Mesodermal cell (in vitro differentiated cells): ENCODE results near the gene MYL5.

Experiments
- H3K27ac ChIP-seq: 2 replicates; pipeline ENCODE4 v1.7.0; 2013; ENCODE audit warnings: mild to moderate bottlenecking, low read depth, low read length, moderate library complexity; ENCODE audit not compliant: severe bottlenecking
- H3K36me3 ChIP-seq: 2 replicates; pipeline ENCODE4 v1.7.1; 2013; ENCODE audit warnings: mild to moderate bottlenecking, low read length, moderate library complexity; ENCODE audit not compliant: control insufficient read depth, insufficient read depth
- H3K4me1 ChIP-seq: one replicate; pipeline ENCODE4 v1.7.1; 2013; ENCODE audit warnings: mild to moderate bottlenecking, low read length; ENCODE audit not compliant: insufficient read depth, control insufficient read depth, poor library complexity, severe bottlenecking
- H3K4me3 ChIP-seq: 2 replicates; pipeline ENCODE4 v1.7.0; 2013; ENCODE audit warnings: low read length, control low read depth, mild to moderate bottlenecking; ENCODE audit not compliant: insufficient read depth, poor library complexity, severe bottlenecking; ENCODE audit errors: extremely low read depth
- H3K9me3 ChIP-seq: 2 replicates; pipeline ENCODE4 v1.7.1; 2013; ENCODE audit warnings: mild to moderate bottlenecking, low read length, moderate library complexity; ENCODE audit not compliant: control insufficient read depth
- WGBS, 2 experiments: methylation state at CpG; one replicate each; pipeline ENCODE4 v1.1.5; 2013; ENCODE audit warnings: missing lambda C conversion rate in 2 of 2; ENCODE audit not compliant: insufficient coverage in 2 of 2; 5-methylcytosine and 5-hydroxymethylcytosine counted together

The MYL5 gene

GRCh38 chr4:677431-678293, 3.3 kb downstream of the MYL5 start:
- WGBS, 2 experiments = 89 to 93% methylated on average over 19 to 23 of the region's 26 CpGs
- H3K9me3 ChIP-seq = no peaks in the 10 kb centered on the region
- H3K36me3 ChIP-seq = peaks cover 5% of the 10 kb centered on the region
- H3K4me1 ChIP-seq = peaks cover 17% of the 10 kb centered on the region
- no peak overlapping the region for H3K4me3 ChIP-seq
- H3K27ac ChIP-seq = no peak overlapping the region

GRCh38 chr4:678331-679103, 4.2 kb downstream of the MYL5 start:
- Histone ChIP-seq H3K9me3 (no peaks in the 10 kb centered on the region), H3K4me3 (no peak overlapping the region), H3K4me1 (peaks cover 12% of the 10 kb centered on the region), H3K36me3 (no peaks in the 10 kb centered on the region), H3K27ac (no peak overlapping the region)
- WGBS, 2 experiments = 82 to 90% methylated on average over 12 to 13 of the region's 14 CpGs

GRCh38 chr4:679104-679481, 4.8 kb downstream of the MYL5 start:
- Histone ChIP-seq H3K4me3 (no peak overlapping the region), H3K36me3 (no peaks in the 10 kb centered on the region), H3K9me3 (no peaks in the 10 kb centered on the region), H3K27ac (no peak overlapping the region), H3K4me1 (peaks cover 12% of the 10 kb centered on the region)
- WGBS, 2 experiments = 88 to 91% methylated on average over 12 to 13 of the region's 13 CpGs

DNA sequence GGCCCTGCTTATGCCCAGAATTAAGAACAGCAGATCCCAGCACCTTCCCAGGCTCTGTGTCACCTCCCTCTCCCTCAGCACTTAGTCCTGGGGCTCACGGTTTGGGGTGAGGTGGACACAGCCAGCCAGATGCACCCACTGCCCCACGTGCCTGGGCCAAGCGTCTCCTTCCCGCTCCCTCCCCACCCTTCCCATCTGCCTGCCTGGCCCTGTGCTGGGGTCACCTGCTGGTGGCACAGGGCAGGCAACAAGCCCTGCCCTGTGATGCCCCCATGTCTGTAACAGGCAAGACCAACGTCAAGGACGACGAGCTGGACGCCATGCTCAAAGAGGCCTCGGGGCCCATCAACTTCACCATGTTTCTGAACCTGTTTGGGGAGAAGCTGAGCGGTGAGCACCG, 5.3 kb downstream of the MYL5 start:
- no peaks in the 10 kb centered on the region for H3K9me3 ChIP-seq

GRCh38 chr4:680091-680490, 5.7 kb downstream of the MYL5 start:
- H3K4me1 ChIP-seq = peaks cover 10% of the 10 kb centered on the region
- H3K4me3 ChIP-seq = no peak overlapping the region
- 87 to 94% methylated on average over 3 to 9 of the region's 9 CpGs for WGBS, 2 experiments
- H3K36me3 ChIP-seq = no peaks in the 10 kb centered on the region
- H3K27ac ChIP-seq = no peak overlapping the region
- H3K9me3 ChIP-seq = no peaks in the 10 kb centered on the region

More for the DNA sequence above, 5.3 kb downstream of the MYL5 start:
- 92 to 94% methylated on average over 8 to 11 of the region's 11 CpGs for WGBS, 2 experiments
- no peak overlapping the region for H3K27ac ChIP-seq
- H3K36me3 ChIP-seq = no peaks in the 10 kb centered on the region
- peaks cover 12% of the 10 kb centered on the region for H3K4me1 ChIP-seq
- H3K4me3 ChIP-seq = no peak overlapping the region

DNA sequence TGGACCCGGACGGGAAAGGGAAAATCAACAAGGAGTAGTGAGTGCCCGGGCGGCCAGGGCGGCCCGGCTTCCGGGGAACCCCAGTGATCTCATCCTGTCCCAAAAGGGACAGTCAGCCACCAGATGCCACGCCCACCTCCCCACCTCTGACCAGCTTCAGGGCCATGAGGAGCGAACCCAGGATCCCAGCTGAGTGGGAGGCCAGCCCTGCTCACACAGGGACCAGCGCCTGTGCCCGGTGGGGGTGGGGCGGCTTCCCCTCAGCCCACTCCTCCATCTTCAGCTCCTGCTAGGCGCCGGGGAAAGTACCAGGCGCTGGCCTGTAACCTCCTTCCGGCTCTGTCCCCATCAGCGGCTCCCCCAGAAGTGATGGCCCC, 6.2 kb downstream of the MYL5 start:
- no peak overlapping the region for H3K27ac ChIP-seq
- peaks cover 7% of the 10 kb centered on the region for H3K4me1 ChIP-seq
- 63 to 64% methylated on average over 13 of the region's 17 CpGs for WGBS, 2 experiments
- H3K36me3 ChIP-seq = no peaks in the 10 kb centered on the region
- no peaks in the 10 kb centered on the region for H3K9me3 ChIP-seq
- peak overlapping the region; percentile 41 for H3K4me3 ChIP-seq

DNA sequence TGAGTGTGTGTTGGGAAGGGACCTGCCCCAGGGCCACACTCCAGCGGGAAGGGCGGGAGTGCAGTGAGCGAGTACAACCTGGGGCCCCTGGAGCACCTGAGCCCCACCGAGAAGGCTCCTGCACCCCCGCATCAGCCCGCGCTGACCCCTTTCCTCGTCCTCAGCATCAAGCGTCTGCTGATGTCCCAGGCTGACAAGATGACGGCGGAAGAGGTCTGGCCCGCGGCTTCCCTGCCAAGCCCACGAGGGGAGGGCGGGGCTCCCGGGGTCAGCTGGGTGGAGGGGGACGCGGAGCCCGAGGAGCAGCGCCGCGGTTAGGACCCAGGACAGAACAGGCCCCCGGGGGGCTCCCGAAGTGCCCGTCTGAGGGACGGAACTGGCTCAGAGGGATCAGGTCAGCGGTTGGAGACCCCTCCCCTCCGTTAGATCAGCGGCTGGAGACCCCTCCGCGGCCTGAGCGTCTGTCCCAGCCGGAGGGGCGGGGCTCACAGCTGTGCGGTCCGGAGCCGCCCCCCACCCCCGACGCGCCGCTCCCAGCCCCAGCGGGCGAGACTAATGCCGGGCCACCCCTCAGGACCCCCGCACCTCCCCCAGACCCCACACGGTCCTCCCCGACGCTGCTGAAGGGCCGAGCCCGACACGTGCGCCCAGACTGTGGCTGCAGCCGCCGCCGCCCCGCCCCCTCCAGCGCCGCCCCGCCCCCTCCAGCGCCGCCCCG, 6.7 kb downstream of the MYL5 start:
- peaks cover 7% of the 10 kb centered on the region for H3K4me1 ChIP-seq
- H3K9me3 ChIP-seq = no peaks in the 10 kb centered on the region
- peak overlapping the region; percentile 41 for H3K4me3 ChIP-seq
- 6 to 10% methylated on average over 28 to 39 of the region's 62 CpGs for WGBS, 2 experiments
- H3K36me3 ChIP-seq = no peaks in the 10 kb centered on the region
- H3K27ac ChIP-seq = no peak overlapping the region

- Histone ChIP-seq H3K36me3 (no peaks in the 10 kb centered on the region), H3K27ac (no peak overlapping the region), H3K4me3 (no peak overlapping the region), H3K4me1 (peaks cover 8% of the 10 kb centered on the region), H3K9me3 (no peaks in the 10 kb centered on the region)
- WGBS, 2 experiments = 89 to 96% methylated on average over 45 to 50 of the region's 58 CpGs
These were observed 7.6 kb downstream of the MYL5 start for GRCh38 chr4:681736-682451.

- 93 to 94% methylated on average over 18 to 22 of the region's 23 CpGs for WGBS, 2 experiments
- no peak overlapping the region for H3K4me3 ChIP-seq
- no peak overlapping the region for H3K27ac ChIP-seq
- H3K36me3 ChIP-seq = no peaks in the 10 kb centered on the region
- H3K4me1 ChIP-seq = peaks cover 15% of the 10 kb centered on the region
- no peaks in the 10 kb centered on the region for H3K9me3 ChIP-seq
These were observed 8.3 kb downstream of the MYL5 start for GRCh38 chr4:682490-683172.
